Liver (tissue), 9 donors: Measurements from ENCODE around the gene BARHL1. TPM values are rescaled to one million over a fixed set of nuclear protein-coding genes. Genes with fewer than 3 reads are reported as not detected.

Experiments used
- DNase-seq: peaks from one replicate; pipeline ENCODE4 v3.0.0-alpha.2; 2017; ENCODE audit warnings: low spot score
- H3K27ac ChIP-seq, 2 donors: one replicate each; pipeline ENCODE4 v1.7.0; 2013; ENCODE audit warnings: inconsistent platforms in 2 of 2, low read length in 2 of 2, control low read depth in 1 of 2, low read depth in 1 of 2, mild to moderate bottlenecking in 1 of 2
- H3K27me3 ChIP-seq, 4 donors: one replicate each; pipeline versions ENCODE4 v1.6.1 to v1.7.0; 2013; ENCODE audit warnings: low read length in 3 of 4, inconsistent platforms in 1 of 4, mild to moderate bottlenecking in 1 of 4, moderate library complexity in 1 of 4; ENCODE audit not compliant: control insufficient read depth in 4 of 4, insufficient read depth in 4 of 4
- H3K36me3 ChIP-seq, 4 donors: one replicate each; pipeline versions ENCODE4 v1.6.1 to v1.7.0; 2013; ENCODE audit warnings: low read length in 3 of 4, mild to moderate bottlenecking in 3 of 4, low read depth in 1 of 4, moderate library complexity in 1 of 4; ENCODE audit not compliant: control insufficient read depth in 4 of 4, insufficient read depth in 3 of 4
- H3K4me1 ChIP-seq, 4 donors: one replicate each; pipeline versions ENCODE4 v1.6.1 to v1.7.0; 2013; ENCODE audit warnings: low read length in 3 of 4, mild to moderate bottlenecking in 3 of 4, moderate library complexity in 1 of 4; ENCODE audit not compliant: control insufficient read depth in 4 of 4, insufficient read depth in 4 of 4
- H3K4me3 ChIP-seq, 3 donors: one replicate each; pipeline versions ENCODE4 v1.6.1 to v1.7.0; 2013; ENCODE audit warnings: low read length in 3 of 3, control low read depth in 1 of 3, low read depth in 1 of 3, mild to moderate bottlenecking in 1 of 3
- H3K9ac ChIP-seq, 2 donors: one replicate each; pipeline ENCODE4 v1.7.0; 2013; ENCODE audit warnings: low read length in 2 of 2, mild to moderate bottlenecking in 2 of 2, moderate library complexity in 2 of 2, control low read depth in 1 of 2, low read depth in 1 of 2
- H3K9me3 ChIP-seq, 4 donors: one replicate each; pipeline versions ENCODE4 v1.6.1 to v1.7.0; 2013; ENCODE audit warnings: low read length in 3 of 4; ENCODE audit not compliant: control insufficient read depth in 4 of 4
- ATF3 ChIP-seq: IDR thresholded peaks from 2 replicates; pipeline ENCODE4 v1.6.1; 2016; ENCODE audit warnings: antibody characterized with exemption
- EGR1 ChIP-seq, 2 donors: IDR thresholded peaks; 2 replicates each; pipeline ENCODE4 v1.6.1; 2016 to 2018; ENCODE audit warnings: antibody characterized with exemption in 2 of 2, low read depth in 2 of 2
- FOXA2 ChIP-seq: IDR thresholded peaks from 2 replicates; pipeline ENCODE4 v1.6.1; 2016; ENCODE audit warnings: antibody characterized with exemption
- HNF4A ChIP-seq, 2 donors: conservative IDR thresholded peaks; 2 replicates each; pipeline ENCODE4 v1.6.1; 2016; ENCODE audit warnings: antibody characterized with exemption in 2 of 2, mild to moderate bottlenecking in 2 of 2
- HNF4G ChIP-seq: IDR thresholded peaks from 2 replicates; pipeline ENCODE4 v1.6.1; 2016; ENCODE audit warnings: antibody characterized with exemption
- JUND ChIP-seq, 2 donors: IDR thresholded peaks; 2 replicates each; pipeline ENCODE4 v1.6.1; 2016; ENCODE audit warnings: antibody characterized with exemption in 2 of 2
- NR2F2 ChIP-seq: IDR thresholded peaks from 2 replicates; pipeline ENCODE4 v1.6.1; 2016; ENCODE audit warnings: antibody characterized with exemption
- RAD21 ChIP-seq, 2 donors: IDR thresholded peaks; 2 replicates each; pipeline ENCODE4 v1.6.1; 2016; ENCODE audit warnings: antibody characterized with exemption in 2 of 2, mild to moderate bottlenecking in 2 of 2
- RXRA ChIP-seq, 2 donors: IDR thresholded peaks; 2 replicates each; pipeline ENCODE4 v1.6.1; 2017 to 2018; ENCODE audit warnings: antibody characterized with exemption in 2 of 2, mild to moderate bottlenecking in 1 of 2
- SP1 ChIP-seq: IDR thresholded peaks from 2 replicates; pipeline ENCODE4 v1.6.1; 2018; ENCODE audit warnings: antibody characterized with exemption, mild to moderate bottlenecking
- TAF1 ChIP-seq: conservative IDR thresholded peaks from 2 replicates; pipeline ENCODE4 v1.6.1; 2016; ENCODE audit warnings: antibody characterized with exemption, mild to moderate bottlenecking
- YY1 ChIP-seq: IDR thresholded peaks from 2 replicates; pipeline ENCODE4 v1.6.1; 2016; ENCODE audit warnings: antibody characterized with exemption, mild to moderate bottlenecking
- WGBS: extraction: QIAGEN DNeasy Blood & Tissue Kit; methylation state at CpG from one replicate; pipeline ENCODE4 v1.1.7; 2013; 5-methylcytosine and 5-hydroxymethylcytosine counted together
- polyA plus RNA-seq, 2 donors: library from polyadenylated mRNA; stranded (reverse) in 1 of 2; unstranded in 1 of 2; fragments of 200-250 nt in 1 of 2; fragments of >200 nt in 1 of 2; fragmentation: Nextera tagmentation in 1 of 2; extraction: Ambion mirVana in 1 of 2; gene quantifications; one replicate each; pipeline versions ENCODE4 v1.2.1 to v1.2.3, GENCODE V29; 2013 to 2015
- total RNA-seq, 2 donors: library from RNA; depleted of rRNA; stranded (reverse); fragments of >200 nt; gene quantifications; one replicate each; pipeline ENCODE4 v1.2.3, GENCODE V29; 2014
- TF ChIP-seq, protein P1 (sequence below): IDR thresholded peaks from 2 replicates; pipeline ENCODE4 v1.6.1; 2016; ENCODE audit warnings: antibody characterized with exemption
- TF ChIP-seq, protein P2 (sequence below): fragments of 150-350 bp; IDR thresholded peaks from 2 replicates; pipeline ENCODE4 v1.5.1; 2017; ENCODE audit warnings: improper control_type of control experiment, low read depth, low read length; ENCODE audit not compliant: missing input control
- TF ChIP-seq, protein P3 (sequence below): IDR thresholded peaks from 2 replicates; pipeline ENCODE4 v1.6.1; 2016; ENCODE audit warnings: antibody characterized with exemption
- TF ChIP-seq, protein P4 (sequence below): IDR thresholded peaks from 2 replicates; pipeline ENCODE4 v1.6.1; 2016; ENCODE audit warnings: antibody characterized with exemption, mild to moderate bottlenecking
- donor health status: healthy.
- donor health status: healthy.
- donor health status: healthy.
- donor health status: healthy.
- donor health status: healthy.

Gene BARHL1
- total and polyA plus RNA-seq, 4 donors = not detected

DNA sequence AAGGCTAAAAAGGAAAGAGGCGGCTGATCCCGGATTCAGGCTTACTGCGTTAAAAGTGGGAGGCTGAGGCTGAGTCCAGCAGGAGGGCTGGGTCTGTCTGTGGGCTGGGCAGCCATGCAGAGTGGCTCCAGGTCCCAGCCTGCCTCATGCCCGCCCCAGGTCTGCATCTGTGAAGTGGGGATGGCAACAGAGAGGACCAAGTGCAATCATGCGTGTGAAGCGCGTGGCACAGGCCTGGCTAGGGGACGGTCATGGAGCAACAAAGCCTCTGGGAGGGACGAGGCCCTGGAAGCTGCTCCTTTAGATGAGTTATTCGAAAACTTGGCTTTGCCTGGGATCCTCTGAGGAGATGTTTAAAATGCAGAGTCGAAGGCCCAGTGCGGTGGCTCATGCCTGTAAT lies 30.4 kb upstream of the BARHL1 start:
- TF ChIP-seq YY1 = no peak
- no peak for TF ChIP-seq RXRA (IDR thresholded peaks at IDR 0.05)
- no peak for TF ChIP-seq NR2F2
- no peak for TF ChIP-seq ATF3
- TF ChIP-seq RAD21 (IDR thresholded peaks at IDR 0.05) = no peak
- TF ChIP-seq FOXA2 = no peak
- no peak for TF ChIP-seq HNF4A (conservative IDR thresholded peaks at IDR 0.05)
- TF ChIP-seq, protein P1, sequence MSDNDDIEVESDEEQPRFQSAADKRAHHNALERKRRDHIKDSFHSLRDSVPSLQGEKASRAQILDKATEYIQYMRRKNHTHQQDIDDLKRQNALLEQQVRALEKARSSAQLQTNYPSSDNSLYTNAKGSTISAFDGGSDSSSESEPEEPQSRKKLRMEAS = no peak
- no peak for TF ChIP-seq JUND (IDR thresholded peaks at IDR 0.05)
- TF ChIP-seq, protein P2, sequence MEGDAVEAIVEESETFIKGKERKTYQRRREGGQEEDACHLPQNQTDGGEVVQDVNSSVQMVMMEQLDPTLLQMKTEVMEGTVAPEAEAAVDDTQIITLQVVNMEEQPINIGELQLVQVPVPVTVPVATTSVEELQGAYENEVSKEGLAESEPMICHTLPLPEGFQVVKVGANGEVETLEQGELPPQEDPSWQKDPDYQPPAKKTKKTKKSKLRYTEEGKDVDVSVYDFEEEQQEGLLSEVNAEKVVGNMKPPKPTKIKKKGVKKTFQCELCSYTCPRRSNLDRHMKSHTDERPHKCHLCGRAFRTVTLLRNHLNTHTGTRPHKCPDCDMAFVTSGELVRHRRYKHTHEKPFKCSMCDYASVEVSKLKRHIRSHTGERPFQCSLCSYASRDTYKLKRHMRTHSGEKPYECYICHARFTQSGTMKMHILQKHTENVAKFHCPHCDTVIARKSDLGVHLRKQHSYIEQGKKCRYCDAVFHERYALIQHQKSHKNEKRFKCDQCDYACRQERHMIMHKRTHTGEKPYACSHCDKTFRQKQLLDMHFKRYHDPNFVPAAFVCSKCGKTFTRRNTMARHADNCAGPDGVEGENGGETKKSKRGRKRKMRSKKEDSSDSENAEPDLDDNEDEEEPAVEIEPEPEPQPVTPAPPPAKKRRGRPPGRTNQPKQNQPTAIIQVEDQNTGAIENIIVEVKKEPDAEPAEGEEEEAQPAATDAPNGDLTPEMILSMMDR = no peak
- TF ChIP-seq, protein P3, sequence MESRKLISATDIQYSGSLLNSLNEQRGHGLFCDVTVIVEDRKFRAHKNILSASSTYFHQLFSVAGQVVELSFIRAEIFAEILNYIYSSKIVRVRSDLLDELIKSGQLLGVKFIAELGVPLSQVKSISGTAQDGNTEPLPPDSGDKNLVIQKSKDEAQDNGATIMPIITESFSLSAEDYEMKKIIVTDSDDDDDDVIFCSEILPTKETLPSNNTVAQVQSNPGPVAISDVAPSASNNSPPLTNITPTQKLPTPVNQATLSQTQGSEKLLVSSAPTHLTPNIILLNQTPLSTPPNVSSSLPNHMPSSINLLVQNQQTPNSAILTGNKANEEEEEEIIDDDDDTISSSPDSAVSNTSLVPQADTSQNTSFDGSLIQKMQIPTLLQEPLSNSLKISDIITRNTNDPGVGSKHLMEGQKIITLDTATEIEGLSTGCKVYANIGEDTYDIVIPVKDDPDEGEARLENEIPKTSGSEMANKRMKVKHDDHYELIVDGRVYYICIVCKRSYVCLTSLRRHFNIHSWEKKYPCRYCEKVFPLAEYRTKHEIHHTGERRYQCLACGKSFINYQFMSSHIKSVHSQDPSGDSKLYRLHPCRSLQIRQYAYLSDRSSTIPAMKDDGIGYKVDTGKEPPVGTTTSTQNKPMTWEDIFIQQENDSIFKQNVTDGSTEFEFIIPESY = no peak
- TF ChIP-seq EGR1 (IDR thresholded peaks at IDR 0.05; ENCODE audit: low read depth in 2 of 2) = no peak
- no peak for TF ChIP-seq SP1
- TF ChIP-seq HNF4G = no peak
- TF ChIP-seq, protein P4, sequence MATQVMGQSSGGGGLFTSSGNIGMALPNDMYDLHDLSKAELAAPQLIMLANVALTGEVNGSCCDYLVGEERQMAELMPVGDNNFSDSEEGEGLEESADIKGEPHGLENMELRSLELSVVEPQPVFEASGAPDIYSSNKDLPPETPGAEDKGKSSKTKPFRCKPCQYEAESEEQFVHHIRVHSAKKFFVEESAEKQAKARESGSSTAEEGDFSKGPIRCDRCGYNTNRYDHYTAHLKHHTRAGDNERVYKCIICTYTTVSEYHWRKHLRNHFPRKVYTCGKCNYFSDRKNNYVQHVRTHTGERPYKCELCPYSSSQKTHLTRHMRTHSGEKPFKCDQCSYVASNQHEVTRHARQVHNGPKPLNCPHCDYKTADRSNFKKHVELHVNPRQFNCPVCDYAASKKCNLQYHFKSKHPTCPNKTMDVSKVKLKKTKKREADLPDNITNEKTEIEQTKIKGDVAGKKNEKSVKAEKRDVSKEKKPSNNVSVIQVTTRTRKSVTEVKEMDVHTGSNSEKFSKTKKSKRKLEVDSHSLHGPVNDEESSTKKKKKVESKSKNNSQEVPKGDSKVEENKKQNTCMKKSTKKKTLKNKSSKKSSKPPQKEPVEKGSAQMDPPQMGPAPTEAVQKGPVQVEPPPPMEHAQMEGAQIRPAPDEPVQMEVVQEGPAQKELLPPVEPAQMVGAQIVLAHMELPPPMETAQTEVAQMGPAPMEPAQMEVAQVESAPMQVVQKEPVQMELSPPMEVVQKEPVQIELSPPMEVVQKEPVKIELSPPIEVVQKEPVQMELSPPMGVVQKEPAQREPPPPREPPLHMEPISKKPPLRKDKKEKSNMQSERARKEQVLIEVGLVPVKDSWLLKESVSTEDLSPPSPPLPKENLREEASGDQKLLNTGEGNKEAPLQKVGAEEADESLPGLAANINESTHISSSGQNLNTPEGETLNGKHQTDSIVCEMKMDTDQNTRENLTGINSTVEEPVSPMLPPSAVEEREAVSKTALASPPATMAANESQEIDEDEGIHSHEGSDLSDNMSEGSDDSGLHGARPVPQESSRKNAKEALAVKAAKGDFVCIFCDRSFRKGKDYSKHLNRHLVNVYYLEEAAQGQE = no peak
- no peaks in the 10 kb centered on the region for H3K9me3 ChIP-seq
- no peaks in the 10 kb centered on the region for H3K27me3 ChIP-seq
- no peak overlapping the region for H3K27ac ChIP-seq
- 92% methylated on average over 12 of the region's 12 CpGs for WGBS
- no peak overlapping the region for H3K9ac ChIP-seq
- no peak overlapping the region for H3K4me3 ChIP-seq
- H3K4me1 ChIP-seq = no peaks in the 10 kb centered on the region
- no peaks in the 10 kb centered on the region for H3K36me3 ChIP-seq
- DNase-seq = no peak

- WGBS = 86% methylated on average over 2 of the region's 2 CpGs
- no peaks in the 10 kb centered on the region for H3K4me1 ChIP-seq
- TF ChIP-seq RAD21 (IDR thresholded peaks at IDR 0.05) (no peak), HNF4A (conservative IDR thresholded peaks at IDR 0.05) (no peak), SP1 (no peak), TAF1 (no peak), YY1 (no peak), HNF4G (no peak)
- TF ChIP-seq, protein P3 = no peak
- TF ChIP-seq, protein P4 = no peak
- TF ChIP-seq, protein P2 = no peak
These were observed 27.7 kb upstream of the BARHL1 start for GRCh38 chr9:132554755-132555154.

More at GRCh38 chr9:132554755-132555154, 27.7 kb upstream of the BARHL1 start:
- Histone ChIP-seq H3K9ac (no peak overlapping the region), H3K9me3 (no peaks in the 10 kb centered on the region), H3K27me3 (peaks cover 0 to 4% (median 0%) of the 10 kb centered on the region in 4 donors), H3K27ac (no peak overlapping the region), H3K36me3 (no peaks in the 10 kb centered on the region), H3K4me3 (no peak overlapping the region)
- no peak for DNase-seq
